Lung (tissue), 12 donors: ENCODE results near the gene DTWD2. TPM values are rescaled to one million over a fixed set of nuclear protein-coding genes. Genes with fewer than 3 reads are reported as not detected.

Experiments
- ATAC-seq: fragments of 200-7000 bp; cut with Tn5 transposase; one replicate; pipeline ENCODE4 v1.9.1; 2020; ENCODE audit warnings: moderate number of reproducible peaks; ENCODE audit not compliant: insufficient read depth, low FRiP score
- DNase-seq, 3 donors: peaks; one replicate each; pipeline ENCODE4 v3.0.0-alpha.2; 2013 to 2017
- H3K27ac ChIP-seq, 2 donors: one replicate each; pipeline ENCODE4 v1.5.1; 2013; ENCODE audit warnings: mild to moderate bottlenecking in 2 of 2, moderate library complexity in 2 of 2, control low read depth in 1 of 2, inconsistent platforms in 1 of 2, low read depth in 1 of 2, low read length in 1 of 2
- H3K27me3 ChIP-seq, 3 donors: one replicate each; pipeline ENCODE4 v1.5.1; 2013; ENCODE audit warnings: low read length in 2 of 3; ENCODE audit not compliant: control insufficient read depth in 3 of 3, insufficient read depth in 3 of 3
- H3K36me3 ChIP-seq, 4 donors: one replicate each; pipeline ENCODE4 v1.5.1; 2013; ENCODE audit warnings: low read length in 4 of 4, mild to moderate bottlenecking in 1 of 4, moderate library complexity in 1 of 4; ENCODE audit not compliant: control insufficient read depth in 4 of 4, insufficient read depth in 4 of 4
- H3K4me1 ChIP-seq, 5 donors: one replicate each; pipeline ENCODE4 v1.5.1; 2013; ENCODE audit warnings: low read length in 5 of 5, mild to moderate bottlenecking in 2 of 5, moderate library complexity in 1 of 5; ENCODE audit not compliant: control insufficient read depth in 5 of 5, insufficient read depth in 5 of 5
- H3K4me3 ChIP-seq: one replicate; pipeline ENCODE4 v1.5.1; 2013; ENCODE audit warnings: mild to moderate bottlenecking, control low read depth, moderate library complexity
- H3K9ac ChIP-seq, 2 donors: one replicate each; pipeline ENCODE4 v1.5.1; 2013; ENCODE audit warnings: low read length in 2 of 2, control low read depth in 1 of 2; ENCODE audit not compliant: insufficient read depth in 1 of 2
- H3K9me3 ChIP-seq, 4 donors: one replicate each; pipeline ENCODE4 v1.5.1; 2013; ENCODE audit warnings: low read length in 3 of 4, mild to moderate bottlenecking in 1 of 4, moderate library complexity in 1 of 4; ENCODE audit not compliant: control insufficient read depth in 4 of 4, insufficient read depth in 3 of 4
- CTCF ChIP-seq: IDR thresholded peaks from 2 replicates; pipeline ENCODE4 v1.5.1; 2012; ENCODE audit warnings: mild to moderate bottlenecking; ENCODE audit errors: control extremely low read depth, extremely low read depth
- WGBS, 2 donors: extraction: QIAGEN DNeasy Blood & Tissue Kit; methylation state at CpG; one replicate each; pipeline ENCODE4 v1.1.7; 2013; 5-methylcytosine and 5-hydroxymethylcytosine counted together
- polyA plus RNA-seq, 2 donors: library from polyadenylated mRNA; stranded (reverse); fragments of 200-250 nt; gene quantifications; one replicate each; pipeline ENCODE4 v1.2.1, GENCODE V29; 2013
- total RNA-seq, 2 donors: library from RNA; depleted of rRNA in 1 of 2; stranded (reverse); fragments of >200 nt in 1 of 2; gene quantifications; one replicate each; pipeline ENCODE4 v1.2.1, GENCODE V29; 2014 to 2021
- donor health status: control.
- donor health status: control.
- donor health status: Bipolar disorder and iron deficiency.
- donor health status: healthy.
- donor health status: DM: yes; HTN: yes; CAD: no.

Gene DTWD2
- total and polyA plus RNA-seq, 4 donors = 1.7 to 11.4 (median 5.2) TPM

- no peaks in the 10 kb centered on the region for H3K9me3 ChIP-seq
- H3K27ac ChIP-seq = no peak overlapping the region
- no peaks in the 10 kb centered on the region for H3K36me3 ChIP-seq
- ATAC-seq = no peak
- TF ChIP-seq CTCF = no peak
- H3K4me3 ChIP-seq = no peak overlapping the region
- H3K4me1 ChIP-seq = peaks cover 0 to 11% (median 0%) of the 10 kb centered on the region in 5 donors
- H3K27me3 ChIP-seq = no peaks in the 10 kb centered on the region
- peak in 2 of 3 donors; percentile 86 to 92 for DNase-seq
- H3K9ac ChIP-seq = no peak overlapping the region
These were observed 85.5 kb downstream of the DTWD2 start for GRCh38 chr5:118902656-118903438.

DNA sequence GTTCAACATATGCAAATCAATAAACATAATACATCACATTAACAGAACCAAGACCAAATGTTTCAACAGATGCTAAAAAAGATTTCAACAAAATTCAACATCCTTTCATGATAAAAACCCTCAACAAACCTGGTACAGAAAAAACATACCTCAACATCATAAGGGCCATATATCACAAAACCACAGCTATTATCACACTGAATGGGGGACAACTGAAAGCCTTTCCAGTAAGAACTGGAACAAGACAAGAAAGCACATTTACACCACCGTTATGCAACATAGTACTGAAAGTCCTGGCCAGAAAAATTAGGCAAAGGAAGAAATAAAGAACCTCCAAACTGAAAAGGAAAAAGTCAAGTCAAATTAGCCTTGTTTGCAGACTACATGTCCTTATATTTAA, 93.6 kb downstream of the DTWD2 start:
- Histone ChIP-seq H3K9me3 (no peaks in the 10 kb centered on the region), H3K9ac (no peak overlapping the region), H3K36me3 (no peaks in the 10 kb centered on the region), H3K4me1 (peaks cover 0 to 4% (median 0%) of the 10 kb centered on the region in 5 donors), H3K4me3 (no peak overlapping the region), H3K27ac (no peak overlapping the region), H3K27me3 (no peaks in the 10 kb centered on the region)
- TF ChIP-seq CTCF = no peak
- 10 to 73% methylated on average over 1 of the region's 1 CpG for WGBS, 2 donors
- no peak for ATAC-seq
- DNase-seq = no peak

DNA sequence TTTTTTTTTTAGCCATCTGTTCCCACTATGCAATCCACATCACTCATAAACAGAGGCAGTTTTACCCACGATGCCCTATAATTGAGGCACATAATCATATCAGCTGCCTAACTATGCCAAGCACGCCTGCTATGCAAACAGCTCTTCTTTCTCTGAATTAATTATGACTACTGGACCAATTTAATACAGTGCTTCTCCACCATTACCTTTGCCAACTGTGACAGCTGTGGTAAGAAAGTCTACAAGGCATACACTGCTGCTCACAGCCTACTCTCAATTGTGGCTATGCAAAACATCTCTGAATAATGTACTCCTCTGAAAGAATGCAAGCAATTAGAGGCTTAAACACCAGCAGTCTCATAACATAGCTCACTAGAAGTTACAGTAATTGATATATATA, 97.1 kb downstream of the DTWD2 start:
- Histone ChIP-seq H3K4me1 (peaks cover 0 to 4% (median 0%) of the 10 kb centered on the region in 5 donors), H3K27me3 (no peaks in the 10 kb centered on the region), H3K9ac (no peak overlapping the region), H3K9me3 (no peaks in the 10 kb centered on the region), H3K4me3 (no peak overlapping the region), H3K36me3 (no peaks in the 10 kb centered on the region), H3K27ac (no peak overlapping the region)
- 88 to 89% methylated on average over 2 of the region's 2 CpGs for WGBS, 2 donors
- no peak for ATAC-seq
- no peak for TF ChIP-seq CTCF
- DNase-seq = no peak
